ENCODE data around the gene WDR82.

Gene WDR82

DNA sequence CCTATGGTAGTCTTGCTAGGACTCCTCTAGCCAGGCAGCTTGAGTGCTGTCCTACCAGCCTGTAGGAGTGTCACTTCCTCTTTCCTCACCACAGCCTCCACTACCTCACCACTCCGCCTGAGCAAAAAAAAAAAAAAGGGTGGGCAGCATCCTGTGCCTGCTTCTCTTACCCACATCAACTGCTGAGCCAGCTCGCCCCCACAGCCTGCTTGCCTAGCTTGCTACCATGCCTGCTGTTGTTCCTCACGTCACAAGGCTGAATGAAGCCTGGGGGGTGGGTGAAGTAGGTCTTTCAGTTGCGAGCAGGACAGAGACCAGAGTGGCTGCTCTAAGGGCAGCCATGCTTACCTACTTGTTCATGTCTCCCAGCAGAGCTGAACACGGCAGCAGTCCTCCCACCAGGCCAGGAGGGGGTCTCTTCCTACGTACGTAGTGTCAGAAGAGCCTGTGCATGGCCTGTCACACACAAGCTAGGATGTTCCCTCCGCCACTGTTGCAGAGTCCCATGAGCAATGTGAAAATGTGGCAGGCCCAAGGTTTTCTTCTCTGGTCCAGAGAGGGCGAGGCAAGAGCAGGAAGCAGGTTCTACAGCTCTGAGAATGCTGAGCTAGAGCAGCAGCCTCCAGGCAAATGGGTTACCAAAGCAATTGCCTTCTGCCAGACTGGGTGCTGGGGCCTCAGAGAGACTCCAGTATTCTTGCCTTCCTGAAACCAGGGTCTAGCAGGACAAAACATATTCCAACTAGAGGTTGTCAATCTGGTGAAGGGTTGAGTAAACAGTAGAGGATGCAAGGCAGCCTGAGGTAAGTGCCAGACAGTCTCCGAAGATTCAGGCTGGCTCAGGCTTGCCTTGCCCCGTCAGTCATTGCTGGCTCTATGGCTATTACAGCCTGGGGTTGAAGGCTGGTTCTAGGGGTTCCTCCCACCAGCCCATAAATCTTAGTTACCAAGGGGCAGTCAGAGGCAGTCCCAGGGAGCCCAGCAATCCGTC lies 24.8 kb downstream of the WDR82 start:
- no peak for DNase-seq (ENCODE audit: low read depth)

DNA sequence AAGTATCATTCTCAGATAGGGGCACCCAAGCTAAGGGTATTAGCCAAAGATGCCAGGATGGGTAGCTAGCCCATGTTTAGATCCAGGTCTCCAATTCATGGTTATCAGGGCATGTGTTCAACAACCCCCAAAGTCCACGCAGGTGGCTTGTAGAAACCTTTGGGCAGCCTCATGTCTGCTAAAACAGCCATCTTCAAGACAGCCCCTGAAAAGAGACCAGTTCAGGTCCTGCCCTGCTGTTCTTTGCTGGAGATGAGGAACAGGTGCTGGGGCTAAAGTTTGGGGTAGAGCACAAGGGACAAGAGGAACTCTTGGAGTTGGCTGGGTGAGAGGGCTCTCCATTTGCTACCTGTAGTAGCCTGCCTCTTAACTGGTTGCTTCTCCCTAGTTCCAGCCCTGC lies 28.3 kb downstream of the WDR82 start:
- DNase-seq (ENCODE audit: low read depth) = no peak

DNA sequence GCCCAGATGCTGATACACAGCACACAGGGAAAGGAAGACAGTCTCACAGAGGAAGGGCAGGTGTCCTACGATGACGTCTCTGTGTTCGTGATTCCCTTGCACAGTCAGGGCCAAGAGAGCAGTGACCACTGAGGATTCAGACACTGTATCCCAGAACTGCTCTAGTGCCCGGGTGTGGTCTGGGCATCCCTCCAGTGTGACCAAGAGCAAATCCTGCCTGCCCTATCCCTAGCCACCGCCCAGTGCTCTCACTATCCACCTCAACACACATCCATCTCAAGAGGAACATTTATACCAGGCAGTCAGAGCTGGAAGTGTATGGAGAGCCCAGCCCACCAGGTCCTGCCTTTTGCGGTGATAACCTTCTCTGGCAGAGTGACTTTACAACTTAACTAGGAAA lies 28.8 kb downstream of the WDR82 start:
- DNase-seq (ENCODE audit: low read depth) = no peak

DNA sequence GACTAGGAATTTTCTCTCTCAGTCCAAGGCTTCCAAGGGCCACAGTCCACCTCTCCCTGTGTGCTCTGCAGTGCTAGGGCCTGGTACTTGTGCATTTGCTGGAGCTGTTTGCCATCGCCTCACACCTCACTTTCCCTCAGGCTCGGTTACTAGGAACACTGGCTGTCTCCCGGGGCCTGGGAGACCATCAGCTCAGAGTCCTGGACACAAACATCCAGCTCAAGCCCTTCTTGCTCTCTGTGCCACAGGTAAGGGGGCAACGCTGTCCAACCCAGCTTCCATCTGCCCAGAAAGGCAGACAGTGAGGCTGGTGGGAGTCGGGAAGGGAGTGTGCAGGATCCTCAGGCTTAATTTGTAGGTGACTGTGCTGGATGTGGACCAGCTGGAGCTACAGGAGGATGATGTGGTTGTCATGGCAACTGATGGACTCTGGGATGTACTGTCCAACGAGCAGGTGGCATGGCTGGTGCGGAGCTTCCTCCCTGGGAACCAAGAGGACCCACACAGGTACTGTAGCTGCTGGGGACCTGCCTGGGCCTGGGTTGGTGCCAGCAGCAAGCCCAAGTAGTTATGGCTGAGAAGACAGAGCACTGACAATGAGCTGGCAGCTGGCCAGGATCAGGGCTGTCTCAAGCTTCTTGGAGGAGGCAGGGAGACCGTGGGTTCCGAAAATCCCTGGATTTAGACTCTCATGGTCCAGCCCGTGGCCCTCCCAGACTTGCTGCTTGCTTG lies 29.5 kb downstream of the WDR82 start:
- no peak for DNase-seq (ENCODE audit: low read depth)

DNA sequence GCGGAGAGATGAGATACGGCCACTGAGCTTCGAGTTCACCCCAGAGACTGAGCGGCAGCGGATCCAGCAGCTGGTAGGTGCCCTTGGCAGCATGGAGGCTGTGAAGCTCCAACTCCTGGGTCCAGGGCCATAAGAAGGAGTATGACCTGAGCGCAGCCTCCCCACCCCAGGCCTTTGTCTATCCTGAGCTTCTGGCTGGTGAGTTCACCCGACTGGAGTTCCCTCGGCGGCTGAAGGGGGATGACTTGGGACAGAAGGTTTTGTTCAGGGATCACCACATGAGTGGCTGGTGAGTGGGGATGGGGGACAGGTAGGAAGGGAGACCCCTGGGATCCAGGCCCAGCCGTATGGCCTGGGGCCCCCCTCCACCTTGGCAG lies 30.3 kb downstream of the WDR82 start:
- no peak for DNase-seq (ENCODE audit: low read depth)

DNA sequence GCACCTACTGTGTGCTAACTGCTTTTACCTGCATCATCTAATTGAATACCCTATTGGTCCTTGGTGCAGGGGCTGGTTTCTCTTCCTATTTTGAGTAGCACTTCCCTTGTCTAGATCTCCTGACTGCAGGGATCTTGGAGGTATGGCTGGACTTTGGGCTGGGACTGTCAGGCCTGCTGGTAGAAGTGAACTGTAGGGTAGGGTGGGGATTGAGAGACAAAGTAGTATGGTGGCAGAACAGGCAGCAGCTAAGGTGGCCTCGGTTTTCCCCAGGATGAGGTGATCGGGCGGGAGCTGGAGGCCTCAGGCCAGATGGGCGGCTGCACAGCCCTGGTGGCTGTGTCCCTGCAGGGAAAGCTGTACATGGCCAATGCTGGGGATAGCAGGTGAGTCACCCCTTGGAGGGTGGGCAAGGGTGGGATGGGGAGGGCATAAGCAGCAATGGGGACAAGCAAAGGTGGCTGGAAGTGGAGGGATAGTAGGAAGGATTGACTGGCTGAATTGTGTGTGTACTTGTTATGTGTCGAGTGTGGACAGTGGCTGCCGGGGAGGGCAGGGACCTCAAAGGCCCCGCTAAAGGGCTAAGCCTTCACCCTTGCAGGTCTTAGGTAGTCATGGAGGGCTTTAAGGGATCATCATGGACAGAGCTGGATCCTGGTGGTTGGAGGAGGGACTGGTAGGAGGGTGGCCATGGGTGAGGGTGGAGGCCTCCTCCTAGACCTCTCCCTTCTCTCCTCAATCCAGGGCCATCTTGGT lies 30.9 kb downstream of the WDR82 start:
- no peak for DNase-seq (ENCODE audit: low read depth)

DNA sequence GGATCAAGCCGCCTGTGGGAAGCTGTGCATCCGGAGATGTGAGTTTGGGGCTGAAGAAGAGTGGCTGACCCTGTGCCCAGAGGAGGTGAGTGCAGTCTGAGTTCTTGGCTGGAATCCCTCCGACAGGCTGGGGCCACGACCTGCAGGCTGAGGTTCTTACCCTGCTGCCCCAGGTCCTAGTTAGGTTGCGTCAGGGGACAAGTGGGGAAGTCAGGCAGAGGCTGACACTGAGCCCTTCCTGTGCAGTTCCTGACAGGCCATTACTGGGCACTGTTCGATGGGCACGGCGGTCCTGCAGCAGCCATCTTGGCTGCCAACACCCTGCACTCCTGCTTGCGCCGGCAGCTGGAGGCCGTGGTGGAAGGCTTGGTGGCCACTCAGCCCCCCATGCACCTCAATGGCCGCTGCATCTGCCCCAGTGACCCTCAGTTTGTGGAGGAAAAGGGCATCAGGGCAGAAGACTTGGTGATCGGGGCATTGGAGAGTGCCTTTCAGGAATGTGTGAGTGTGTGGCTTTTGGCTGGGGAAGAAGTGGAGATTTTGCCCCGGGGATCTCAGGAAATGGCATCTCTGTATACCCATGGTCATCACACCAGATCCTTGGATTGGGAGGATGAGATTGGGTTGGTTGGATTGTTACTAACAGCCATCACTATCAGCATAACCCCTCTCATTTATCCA lies 31.6 kb downstream of the WDR82 start:
- no peak for DNase-seq (ENCODE audit: low read depth)

DNA sequence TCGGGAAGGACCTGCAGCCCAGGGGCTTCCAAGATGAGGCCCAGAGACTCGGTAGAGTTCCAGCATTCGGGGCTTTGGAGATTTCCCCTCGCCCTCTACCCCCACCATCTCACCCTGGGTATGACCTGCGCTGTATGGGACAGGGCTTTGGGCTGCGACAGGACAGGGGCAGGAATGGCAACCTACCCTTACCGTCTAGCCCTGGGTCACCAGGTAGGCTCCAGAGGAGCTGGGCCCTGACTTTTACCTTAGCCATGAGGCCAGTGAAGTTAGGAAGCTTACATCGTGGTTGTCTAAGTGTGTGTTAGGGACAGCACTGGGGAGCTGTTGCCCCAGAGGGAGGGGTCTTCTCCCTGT lies 32.2 kb downstream of the WDR82 start:
- DNase-seq (ENCODE audit: low read depth) = no peak

DNA sequence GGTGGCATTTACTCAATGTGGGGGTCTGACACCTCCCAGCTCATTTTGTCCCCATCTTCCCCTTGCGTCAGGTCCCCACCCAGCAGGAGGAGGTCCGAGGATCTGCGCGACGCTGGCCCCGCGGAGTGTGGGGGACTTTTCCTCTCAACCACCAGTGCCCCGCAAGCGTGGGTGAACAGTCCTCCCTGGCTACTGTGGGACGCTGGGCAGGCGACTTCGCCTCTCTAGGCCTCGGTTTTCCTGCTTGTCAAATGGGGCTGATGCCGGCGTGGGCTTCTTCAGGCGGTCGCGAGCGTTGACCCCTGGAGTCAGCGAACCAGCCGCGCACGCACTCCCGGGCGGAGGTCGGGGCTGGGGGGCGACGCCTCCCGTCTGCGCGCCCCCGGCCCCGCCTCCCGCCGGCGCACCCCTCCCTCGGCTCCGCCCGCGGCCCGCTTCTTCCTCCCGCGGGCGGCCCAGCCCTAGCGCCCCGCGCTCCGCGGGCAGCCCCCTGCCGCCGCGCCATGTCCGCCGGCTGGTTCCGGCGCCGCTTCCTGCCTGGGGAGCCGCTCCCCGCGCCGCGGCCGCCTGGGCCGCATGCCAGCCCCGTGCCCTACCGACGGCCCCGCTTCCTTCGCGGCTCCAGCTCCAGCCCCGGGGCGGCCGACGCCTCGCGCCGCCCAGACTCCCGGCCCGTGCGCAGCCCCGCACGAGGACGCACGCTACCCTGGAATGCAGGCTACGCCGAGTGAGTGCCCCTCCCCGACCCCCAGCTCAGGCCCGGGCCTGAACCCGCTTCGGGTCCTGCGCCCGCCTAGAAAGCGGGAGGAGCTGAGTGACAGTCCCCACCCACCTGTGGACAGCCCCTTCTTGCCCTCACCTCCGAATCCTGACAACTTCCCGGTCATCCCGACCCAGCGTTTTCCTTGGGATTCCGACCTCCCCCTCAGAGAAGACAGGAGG lies 32.9 kb downstream of the WDR82 start, which contains the start of gene PPM1M:
TSS of gene PPM1M (plus strand) at position 438 of the 942 bp plus-strand sequence. CDS start at position 504, 66 bp downstream.
- DNase-seq (ENCODE audit: low read depth) = no peak

DNA sequence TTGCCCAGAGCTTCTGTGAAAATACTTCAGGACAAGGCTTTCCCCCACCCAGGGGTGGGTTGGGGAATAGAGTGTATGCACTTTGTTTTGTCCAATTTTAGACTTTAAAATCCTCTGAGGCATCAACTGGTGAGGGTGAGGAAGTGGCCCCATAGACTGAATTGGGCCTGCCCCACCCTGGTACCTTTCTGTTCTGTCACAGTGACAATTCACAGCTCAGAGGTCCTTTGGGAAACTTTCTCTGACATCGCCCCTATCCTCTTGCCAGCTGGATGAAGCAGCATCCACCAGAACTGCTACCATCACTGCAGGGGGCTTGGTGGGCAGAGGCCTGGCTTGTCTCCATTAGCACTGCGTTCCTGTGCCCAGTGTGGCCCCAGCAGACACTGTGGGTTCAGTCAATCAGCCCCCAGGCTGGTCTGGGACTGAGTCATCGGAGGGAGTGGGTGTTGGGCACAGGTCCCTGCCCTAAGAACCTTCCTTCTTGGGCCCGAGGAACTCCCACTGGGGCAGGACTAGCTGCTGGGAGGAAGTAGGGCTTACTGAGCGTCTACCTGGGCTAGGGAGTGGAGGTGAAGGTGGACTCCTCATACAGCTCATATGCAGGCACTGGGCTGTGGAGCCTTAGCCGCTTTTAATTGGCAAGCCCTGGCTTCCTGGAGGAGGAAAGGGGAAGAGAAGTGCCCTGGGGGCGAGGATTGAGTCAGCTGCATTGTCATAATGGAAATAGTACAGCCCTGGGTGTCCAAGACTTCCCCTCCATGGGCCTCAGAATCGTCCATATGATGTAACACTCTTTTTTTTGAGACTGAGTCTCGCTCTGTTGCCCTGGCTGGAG lies 34.4 kb downstream of the WDR82 start:
- DNase-seq (ENCODE audit: low read depth) = no peak

DNA sequence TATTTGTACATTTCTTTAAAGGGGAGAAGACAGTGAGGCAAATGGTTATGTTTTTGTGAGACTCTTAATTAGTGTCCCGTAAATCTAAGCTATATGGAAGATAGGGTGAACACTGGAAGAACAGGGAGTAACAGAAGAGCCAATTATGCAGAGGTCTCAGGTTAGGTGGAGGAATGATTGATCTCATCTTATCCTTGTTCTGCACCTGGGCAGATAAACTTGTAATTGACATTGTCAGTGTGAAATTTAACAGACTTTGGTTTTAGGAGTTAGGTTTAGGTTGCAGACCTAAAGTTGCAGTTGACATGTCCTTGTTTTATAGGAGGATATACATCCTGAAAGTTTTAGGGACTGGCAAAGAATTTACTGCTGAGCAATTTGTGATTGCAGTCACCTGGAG lies 36.4 kb downstream of the WDR82 start:
- no peak for DNase-seq (ENCODE audit: low read depth)

DNA sequence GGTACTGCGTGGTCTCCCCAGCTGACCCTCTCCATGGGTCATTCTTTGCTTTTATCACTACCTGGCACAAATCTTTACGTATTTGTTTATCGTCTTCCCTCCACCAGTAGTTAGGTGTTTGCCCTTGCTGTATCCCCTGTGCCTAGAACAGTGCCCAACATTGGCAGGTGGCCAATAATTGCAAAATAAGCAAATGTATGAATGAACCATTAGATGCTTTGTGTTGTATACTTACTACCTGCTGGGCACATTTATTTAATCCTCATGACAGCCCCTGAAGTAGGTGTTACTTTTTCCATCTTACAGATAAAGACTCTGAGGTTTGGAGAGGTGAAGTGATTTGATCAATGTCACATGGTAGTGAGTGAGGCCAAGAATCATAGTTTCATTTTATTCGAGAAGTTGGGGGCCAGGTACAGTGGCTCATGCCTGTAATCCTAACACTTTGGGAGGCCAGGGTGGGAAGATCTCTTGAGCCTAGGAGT lies 37.5 kb downstream of the WDR82 start:
- no peak for DNase-seq (ENCODE audit: low read depth)

DNA sequence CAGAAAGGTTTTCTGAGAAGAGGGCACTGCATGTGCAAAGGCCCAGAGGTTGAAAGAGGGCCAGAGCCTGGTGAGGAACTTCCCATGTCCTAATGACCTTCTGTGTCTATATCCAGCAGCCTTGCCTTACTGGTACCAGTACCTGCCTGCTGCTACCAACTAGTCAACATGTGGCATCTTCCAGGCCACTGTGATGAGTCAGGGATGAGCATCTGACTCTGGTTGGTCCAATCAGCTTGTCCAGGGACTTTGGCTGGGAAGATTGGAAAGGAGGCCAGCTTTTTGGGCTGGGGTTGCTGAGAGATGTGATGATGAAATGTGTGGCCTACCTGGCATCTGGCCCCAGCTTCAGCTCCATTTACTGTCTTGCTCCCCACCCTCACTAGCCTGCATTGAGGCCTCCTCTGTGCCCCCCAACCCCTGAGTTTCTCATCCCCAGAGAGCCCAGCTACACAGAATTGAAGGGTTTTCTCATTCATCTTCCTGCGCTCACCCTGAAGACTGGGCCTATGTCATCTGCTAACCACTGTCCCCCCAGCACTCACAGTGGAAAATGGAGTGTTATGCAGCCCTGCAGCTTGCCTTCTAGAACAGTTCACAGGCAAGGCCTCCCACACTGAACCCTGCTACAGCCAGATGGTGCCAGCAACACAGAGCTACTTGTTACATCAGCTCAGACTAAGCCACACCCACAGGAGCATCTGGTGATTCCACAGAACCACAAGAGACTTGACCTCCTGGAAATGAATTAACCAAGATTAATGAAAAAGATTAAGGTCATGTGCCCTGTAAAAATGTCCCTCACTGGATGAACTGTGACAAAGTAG lies 38.2 kb downstream of the WDR82 start:
- DNase-seq (ENCODE audit: low read depth) = peak; percentile 88

DNA sequence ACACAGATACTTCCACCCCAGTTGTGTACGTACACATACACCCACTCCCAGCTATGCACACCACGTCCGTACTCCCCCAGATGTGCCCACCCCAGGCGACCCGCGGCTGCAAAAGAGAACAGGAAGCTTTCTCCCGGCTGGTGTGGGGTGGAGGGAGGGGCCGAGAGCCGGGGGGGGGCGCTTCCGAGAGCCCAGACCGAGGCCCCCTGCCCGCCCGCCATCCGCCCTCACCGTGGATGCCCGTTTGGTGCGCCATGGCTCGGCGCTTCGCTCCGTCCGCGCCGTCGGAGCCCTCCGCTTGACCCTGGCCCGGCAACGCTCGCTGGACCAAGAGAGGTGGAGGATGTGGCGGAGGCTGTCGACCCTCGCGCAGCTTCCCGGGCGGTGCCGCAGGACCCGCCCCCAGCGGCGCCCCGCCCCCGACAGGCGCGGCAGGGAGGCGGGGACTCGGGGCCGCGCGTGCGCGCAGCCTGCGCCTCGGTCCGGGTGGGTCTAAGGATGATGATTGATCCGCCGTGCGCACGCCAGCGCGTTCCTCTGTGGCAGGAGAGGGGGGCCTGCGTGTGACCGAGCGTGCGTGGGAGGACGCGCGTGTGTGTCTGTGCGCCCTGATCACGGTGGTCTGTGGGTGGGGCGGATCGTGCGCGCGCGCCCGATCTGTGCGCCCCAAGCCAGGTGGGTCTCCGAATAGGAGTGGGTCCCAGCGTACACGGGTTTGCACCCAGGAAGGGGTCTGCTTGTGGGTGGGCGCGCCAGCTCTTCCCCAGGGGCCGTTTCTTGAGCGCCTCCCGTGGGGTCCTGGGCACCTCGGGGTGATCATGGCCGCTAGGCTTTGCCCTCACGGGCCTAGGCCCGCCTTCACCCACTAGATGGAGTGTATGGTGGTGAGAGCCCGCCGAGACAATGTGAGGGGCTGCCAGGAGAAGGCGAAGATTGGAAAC lies 39.4 kb downstream of the WDR82 start, which contains the start of gene TWF2:
TSS of gene TWF2 (minus strand) at position 398 of the 941 bp plus-strand sequence. CDS start at position 256, 142 bp downstream.
- peak; percentile 57 for DNase-seq (ENCODE audit: low read depth)

DNA sequence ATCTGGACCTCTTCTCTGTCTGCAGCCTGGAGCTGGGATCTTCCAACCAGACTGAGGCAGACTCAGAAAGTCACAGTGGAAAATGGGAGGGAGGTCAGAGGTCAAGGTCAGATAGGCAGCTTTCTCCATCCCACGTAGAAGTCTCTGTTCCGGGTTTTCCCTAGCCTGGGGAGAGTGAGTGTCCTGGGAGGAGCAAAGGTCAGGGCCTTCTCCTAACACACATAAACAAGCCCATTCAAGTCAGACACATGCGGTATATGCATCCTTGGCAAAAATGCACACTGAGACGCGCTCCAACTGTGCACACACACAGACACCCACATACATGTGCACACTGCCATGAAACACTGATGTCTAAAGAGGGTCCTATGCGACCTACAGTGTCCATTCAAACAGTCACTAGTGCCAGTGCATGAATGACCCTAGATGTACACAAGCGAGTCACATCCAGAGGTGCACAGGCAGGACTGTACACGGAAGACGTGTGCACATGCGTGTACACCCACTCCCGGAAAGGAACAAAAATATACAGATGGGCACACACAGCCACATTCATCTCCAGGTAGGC lies 40.2 kb downstream of the WDR82 start:
- DNase-seq (ENCODE audit: low read depth) = no peak

DNA sequence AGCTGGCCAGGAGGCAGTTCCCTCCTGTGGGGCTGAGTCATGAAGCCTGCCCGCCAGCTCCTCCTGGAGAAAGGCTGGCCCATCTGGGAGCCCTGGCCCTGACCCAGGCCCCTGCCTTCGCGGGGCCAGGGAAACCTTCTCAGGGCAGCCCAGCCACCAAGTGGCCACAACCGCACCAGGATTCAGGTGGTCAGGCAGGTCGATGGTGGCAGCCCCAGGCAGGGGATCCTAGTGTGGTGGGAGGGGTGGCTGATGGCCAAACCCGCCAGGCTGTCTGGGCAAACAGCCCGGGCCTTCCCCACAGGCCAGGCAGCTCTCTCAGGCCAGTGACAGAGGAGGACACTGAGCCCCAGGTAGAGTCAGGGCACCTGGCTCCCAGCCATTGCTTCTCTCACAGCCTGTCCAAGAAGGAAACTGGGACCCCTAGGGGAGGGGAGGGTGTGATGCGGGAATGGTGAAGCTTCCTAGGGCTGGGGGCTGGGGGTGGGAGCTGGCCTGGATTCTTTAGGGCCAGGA lies 40.7 kb downstream of the WDR82 start:
- DNase-seq (ENCODE audit: low read depth) = peak; percentile 86

Data from stromal cell of bone marrow (primary cell).